GM19438 (cell line): ENCODE data around the gene CPNE2.
"Not testable (repeated sequence)": the region's sequence is repeated elsewhere in the genome, so short reads cannot be mapped to it uniquely, and the experiment has no call there.

Experiments used
- ATAC-seq: cut with Tn5 transposase; IDR thresholded peaks from one replicate; pipeline ENCODE4 v1.9.1; 2021; ENCODE audit warnings: low read depth; ENCODE audit not compliant: unreplicated experiment

CPNE2 gene

GRCh38 chr16:57091975-57092785 is at the start of gene CPNE2:
Gene CPNE2, plus strand, starts transcription at chr16:57092583. Its CDS starts 18,160 bp downstream, at chr16:57110743.
- peak; percentile 63 for ATAC-seq

GRCh38 chr16:57043248-57043647 is 49.1 kb upstream of the CPNE2 start:
- no peak for ATAC-seq

- no peak for ATAC-seq
Measured at GRCh38 chr16:57044931-57045693, 47.3 kb upstream of the CPNE2 start.

GRCh38 chr16:57045694-57046381 is 46.5 kb upstream of the CPNE2 start:
- peak; percentile 35 for ATAC-seq

GRCh38 chr16:57048095-57048494 is 44.3 kb upstream of the CPNE2 start:
- ATAC-seq: no peak

- ATAC-seq: peak; percentile 60
Measured at GRCh38 chr16:57049678-57050077, 42.7 kb upstream of the CPNE2 start.

GRCh38 chr16:57051696-57052228 is 40.6 kb upstream of the CPNE2 start:
- no peak for ATAC-seq

- ATAC-seq: no peak
Measured at GRCh38 chr16:57053206-57053605, 39.2 kb upstream of the CPNE2 start.

GRCh38 chr16:57054338-57054737 is 38.0 kb upstream of the CPNE2 start:
- ATAC-seq: no peak

GRCh38 chr16:57054771-57055170 is 37.6 kb upstream of the CPNE2 start:
- no peak for ATAC-seq

GRCh38 chr16:57055671-57056070 is 36.7 kb upstream of the CPNE2 start:
- no peak for ATAC-seq

GRCh38 chr16:57058291-57058861 is 34.0 kb upstream of the CPNE2 start:
- no peak for ATAC-seq

GRCh38 chr16:57060323-57061083 is 31.9 kb upstream of the CPNE2 start:
- ATAC-seq: no peak

- no peak for ATAC-seq
Measured at GRCh38 chr16:57061084-57061905, 31.1 kb upstream of the CPNE2 start.

- no peak for ATAC-seq
Measured at GRCh38 chr16:57062329-57062728, 30.1 kb upstream of the CPNE2 start.

GRCh38 chr16:57063189-57063588 is 29.2 kb upstream of the CPNE2 start:
- ATAC-seq: not testable (repeated sequence)

- no peak for ATAC-seq
Measured at GRCh38 chr16:57064995-57065394, 27.4 kb upstream of the CPNE2 start.

- no peak for ATAC-seq
Measured at GRCh38 chr16:57066625-57067024, 25.8 kb upstream of the CPNE2 start.

GRCh38 chr16:57067347-57067746 is 25.0 kb upstream of the CPNE2 start:
- ATAC-seq: no peak
